ENCODE results near the gene LGR4. TPM values are rescaled to one million over a fixed set of nuclear protein-coding genes. Genes with fewer than 3 reads are reported as not detected.

The LGR4 gene
- total and polyA plus RNA-seq, 9 of the 15 experiments (the other 6 are each of a cell fraction or from before 2014, with no cell fraction given), result 0.94 to 10.1 (median 5.8) TPM

DNA sequence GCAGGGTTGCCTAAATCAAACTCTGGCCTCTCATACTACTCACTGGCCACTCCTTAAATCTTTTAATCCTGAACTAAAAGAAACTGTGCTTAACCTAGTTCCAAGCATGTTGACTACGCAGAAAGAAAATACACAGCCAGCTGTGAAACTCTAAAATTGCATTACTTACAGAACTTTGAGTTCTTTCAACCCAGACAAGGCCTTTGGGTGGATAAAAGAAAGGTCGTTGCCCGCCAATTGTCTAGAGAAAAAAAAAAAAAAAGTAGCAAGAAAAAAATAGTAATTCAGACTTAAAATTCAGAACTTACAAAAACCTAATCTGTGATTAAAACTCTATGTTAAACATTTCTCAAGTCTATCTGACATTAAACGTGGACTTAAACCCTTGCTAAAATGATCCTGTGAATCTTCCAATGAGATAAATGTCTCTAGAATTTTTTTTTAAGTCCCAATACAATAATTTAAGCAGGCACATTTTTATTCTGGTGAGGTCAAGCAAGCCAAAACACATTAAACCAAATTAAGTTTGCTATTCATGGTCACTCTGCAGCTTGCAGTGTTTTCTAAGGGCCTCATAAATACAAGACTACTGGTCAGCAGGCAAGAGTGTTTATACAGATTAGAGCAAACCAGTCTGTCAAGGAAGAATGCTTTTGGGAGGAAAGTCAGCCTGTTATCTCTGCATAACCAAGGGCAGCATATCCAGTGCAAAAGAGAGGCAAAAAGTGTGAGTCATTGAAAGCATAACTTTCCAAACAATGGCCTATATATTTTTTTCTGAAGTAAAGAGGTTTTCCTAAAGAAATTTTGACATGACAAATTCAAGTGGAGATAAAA, 80.1 kb downstream of the LGR4 start (continued):
- TF ChIP-seq STAT5A (IDR thresholded peaks at IDR 0.05; ENCODE audit: borderline replicate concordance, low read length) (peak; percentile 84), ZNF282 (CRISPR knock-in tag; IDR thresholded peaks at IDR 0.05) (no peak), TSC22D4 (tag; IDR thresholded peaks at IDR 0.05) (no peak), KLF6 (CRISPR knock-in tag; IDR thresholded peaks at IDR 0.05; ENCODE audit: borderline replicate concordance) (no peak), ZNF224 (CRISPR knock-in tag; IDR thresholded peaks at IDR 0.05) (no peak), RBBP5 (IDR thresholded peaks at IDR 0.05; ENCODE audit: borderline replicate concordance, insufficient read depth, low read length, poor library complexity, severe bottlenecking) (no peak), TBP (optimal IDR thresholded peaks at IDR 0.05; ENCODE audit: low read depth, low read length) (no peak), SMARCC2 (IDR thresholded peaks at IDR 0.05; ENCODE audit: low read depth) (peak; percentile 92), MAFF (IDR thresholded peaks at IDR 0.05; ENCODE audit: low read length) (0 out of 2 replicates have a peak, but pooled peaks have one; percentile 22), RCOR1 (IDR thresholded peaks at IDR 0.05; ENCODE audit: borderline replicate concordance in 1 of 2, low read depth in 2 of 2, low read length in 2 of 2) (peak; percentile 81 to 95; a peak in 3 of 4 replicates), TRIM24 (IDR thresholded peaks at IDR 0.05) (peak; percentile 69 to 75; a peak in 3 of 4 replicates)
- TF ChIP-seq, protein P1, sequence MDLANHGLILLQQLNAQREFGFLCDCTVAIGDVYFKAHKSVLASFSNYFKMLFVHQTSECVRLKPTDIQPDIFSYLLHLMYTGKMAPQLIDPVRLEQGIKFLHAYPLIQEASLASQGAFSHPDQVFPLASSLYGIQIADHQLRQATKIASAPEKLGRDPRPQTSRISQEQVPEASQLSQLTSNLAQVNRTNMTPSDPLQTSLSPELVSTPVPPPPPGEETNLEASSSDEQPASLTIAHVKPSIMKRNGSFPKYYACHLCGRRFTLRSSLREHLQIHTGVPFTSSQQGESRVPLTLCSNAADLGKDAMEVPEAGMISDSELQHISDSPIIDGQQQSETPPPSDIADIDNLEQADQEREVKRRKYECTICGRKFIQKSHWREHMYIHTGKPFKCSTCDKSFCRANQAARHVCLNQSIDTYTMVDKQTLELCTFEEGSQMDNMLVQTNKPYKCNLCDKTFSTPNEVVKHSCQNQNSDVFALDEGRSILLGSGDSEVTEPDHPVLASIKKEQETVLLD (IDR thresholded peaks at IDR 0.05), result peak; percentile 64; the same call in 1 of the 2 replicates
- TF ChIP-seq, protein P2, sequence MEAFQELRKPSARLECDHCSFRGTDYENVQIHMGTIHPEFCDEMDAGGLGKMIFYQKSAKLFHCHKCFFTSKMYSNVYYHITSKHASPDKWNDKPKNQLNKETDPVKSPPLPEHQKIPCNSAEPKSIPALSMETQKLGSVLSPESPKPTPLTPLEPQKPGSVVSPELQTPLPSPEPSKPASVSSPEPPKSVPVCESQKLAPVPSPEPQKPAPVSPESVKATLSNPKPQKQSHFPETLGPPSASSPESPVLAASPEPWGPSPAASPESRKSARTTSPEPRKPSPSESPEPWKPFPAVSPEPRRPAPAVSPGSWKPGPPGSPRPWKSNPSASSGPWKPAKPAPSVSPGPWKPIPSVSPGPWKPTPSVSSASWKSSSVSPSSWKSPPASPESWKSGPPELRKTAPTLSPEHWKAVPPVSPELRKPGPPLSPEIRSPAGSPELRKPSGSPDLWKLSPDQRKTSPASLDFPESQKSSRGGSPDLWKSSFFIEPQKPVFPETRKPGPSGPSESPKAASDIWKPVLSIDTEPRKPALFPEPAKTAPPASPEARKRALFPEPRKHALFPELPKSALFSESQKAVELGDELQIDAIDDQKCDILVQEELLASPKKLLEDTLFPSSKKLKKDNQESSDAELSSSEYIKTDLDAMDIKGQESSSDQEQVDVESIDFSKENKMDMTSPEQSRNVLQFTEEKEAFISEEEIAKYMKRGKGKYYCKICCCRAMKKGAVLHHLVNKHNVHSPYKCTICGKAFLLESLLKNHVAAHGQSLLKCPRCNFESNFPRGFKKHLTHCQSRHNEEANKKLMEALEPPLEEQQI (IDR thresholded peaks at IDR 0.05), result 0 out of 2 replicates have a peak, but pooled peaks have one; percentile 20
- TF ChIP-seq, protein P3, sequence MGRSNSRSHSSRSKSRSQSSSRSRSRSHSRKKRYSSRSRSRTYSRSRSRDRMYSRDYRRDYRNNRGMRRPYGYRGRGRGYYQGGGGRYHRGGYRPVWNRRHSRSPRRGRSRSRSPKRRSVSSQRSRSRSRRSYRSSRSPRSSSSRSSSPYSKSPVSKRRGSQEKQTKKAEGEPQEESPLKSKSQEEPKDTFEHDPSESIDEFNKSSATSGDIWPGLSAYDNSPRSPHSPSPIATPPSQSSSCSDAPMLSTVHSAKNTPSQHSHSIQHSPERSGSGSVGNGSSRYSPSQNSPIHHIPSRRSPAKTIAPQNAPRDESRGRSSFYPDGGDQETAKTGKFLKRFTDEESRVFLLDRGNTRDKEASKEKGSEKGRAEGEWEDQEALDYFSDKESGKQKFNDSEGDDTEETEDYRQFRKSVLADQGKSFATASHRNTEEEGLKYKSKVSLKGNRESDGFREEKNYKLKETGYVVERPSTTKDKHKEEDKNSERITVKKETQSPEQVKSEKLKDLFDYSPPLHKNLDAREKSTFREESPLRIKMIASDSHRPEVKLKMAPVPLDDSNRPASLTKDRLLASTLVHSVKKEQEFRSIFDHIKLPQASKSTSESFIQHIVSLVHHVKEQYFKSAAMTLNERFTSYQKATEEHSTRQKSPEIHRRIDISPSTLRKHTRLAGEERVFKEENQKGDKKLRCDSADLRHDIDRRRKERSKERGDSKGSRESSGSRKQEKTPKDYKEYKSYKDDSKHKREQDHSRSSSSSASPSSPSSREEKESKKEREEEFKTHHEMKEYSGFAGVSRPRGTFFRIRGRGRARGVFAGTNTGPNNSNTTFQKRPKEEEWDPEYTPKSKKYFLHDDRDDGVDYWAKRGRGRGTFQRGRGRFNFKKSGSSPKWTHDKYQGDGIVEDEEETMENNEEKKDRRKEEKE (IDR thresholded peaks at IDR 0.05; ENCODE audit: borderline replicate concordance in 1 of 2, control insufficient read depth in 1 of 2, low read depth in 2 of 2, low read length in 1 of 2), result peak in 1 of 2 experiments; percentile 79; a peak in 1 of 4 replicates
- TF ChIP-seq, protein P4, sequence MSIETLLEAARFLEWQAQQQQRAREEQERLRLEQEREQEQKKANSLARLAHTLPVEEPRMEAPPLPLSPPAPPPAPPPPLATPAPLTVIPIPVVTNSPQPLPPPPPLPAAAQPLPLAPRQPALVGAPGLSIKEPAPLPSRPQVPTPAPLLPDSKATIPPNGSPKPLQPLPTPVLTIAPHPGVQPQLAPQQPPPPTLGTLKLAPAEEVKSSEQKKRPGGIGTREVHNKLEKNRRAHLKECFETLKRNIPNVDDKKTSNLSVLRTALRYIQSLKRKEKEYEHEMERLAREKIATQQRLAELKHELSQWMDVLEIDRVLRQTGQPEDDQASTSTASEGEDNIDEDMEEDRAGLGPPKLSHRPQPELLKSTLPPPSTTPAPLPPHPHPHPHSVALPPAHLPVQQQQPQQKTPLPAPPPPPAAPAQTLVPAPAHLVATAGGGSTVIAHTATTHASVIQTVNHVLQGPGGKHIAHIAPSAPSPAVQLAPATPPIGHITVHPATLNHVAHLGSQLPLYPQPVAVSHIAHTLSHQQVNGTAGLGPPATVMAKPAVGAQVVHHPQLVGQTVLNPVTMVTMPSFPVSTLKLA (conservative IDR thresholded peaks at IDR 0.05), result peak; percentile 20 to 52; a peak in 2 of 4 replicates
